Loucy (cell line): ENCODE results near the gene ETV5.

Experiments
- H2AFZ ChIP-seq: fragments of 200-600 bp; sonication (generic); 2 replicates; pipeline ENCODE4 v1.6.0; 2016; ENCODE audit warnings: antibody characterized with exemption, mild to moderate bottlenecking, low read length, moderate library complexity
- H3F3A ChIP-seq: fragments of 200-600 bp; 2 replicates; pipeline ENCODE4 v1.6.0; 2016; ENCODE audit warnings: antibody characterized with exemption, low read depth, mild to moderate bottlenecking
- H3K27me3 ChIP-seq: fragments of 200-600 bp; sonication (generic); 2 replicates; pipeline ENCODE4 v1.6.1; 2014; ENCODE audit warnings: low read length, mild to moderate bottlenecking; ENCODE audit not compliant: insufficient read depth, poor library complexity, severe bottlenecking
- H3K36me3 ChIP-seq: fragments of 200-600 bp; sonication (generic); 2 replicates; pipeline ENCODE4 v1.6.1; 2016; ENCODE audit warnings: low read length; ENCODE audit not compliant: insufficient read depth
- H3K4me1 ChIP-seq: fragments of 200-600 bp; sonication (generic); 2 replicates; pipeline ENCODE4 v1.5.1; 2014; ENCODE audit warnings: low read length, mild to moderate bottlenecking; ENCODE audit not compliant: insufficient read depth, poor library complexity, severe bottlenecking
- H3K4me2 ChIP-seq: fragments of 200-600 bp; sonication (generic); 2 replicates; pipeline ENCODE4 v1.6.0; 2014; ENCODE audit warnings: antibody characterized with exemption, low read length, low read depth, mild to moderate bottlenecking; ENCODE audit not compliant: poor library complexity, severe bottlenecking
- H3K4me3 ChIP-seq: fragments of 200-600 bp; sonication (generic); 2 replicates; pipeline ENCODE4 v1.5.1; 2014; ENCODE audit warnings: low read length, mild to moderate bottlenecking, mixed read lengths; ENCODE audit not compliant: poor library complexity, severe bottlenecking
- H3K79me2 ChIP-seq: fragments of 200-600 bp; sonication (generic); 2 replicates; pipeline ENCODE4 v1.6.1; 2014; ENCODE audit warnings: low read length; ENCODE audit not compliant: insufficient read depth
- H3K9ac ChIP-seq: fragments of 200-600 bp; sonication (generic); 2 replicates; pipeline ENCODE4 v1.6.0; 2014; ENCODE audit warnings: mild to moderate bottlenecking, low read depth, low read length, moderate library complexity; ENCODE audit not compliant: poor library complexity, severe bottlenecking
- H3K9me2 ChIP-seq: fragments of 200-600 bp; sonication (generic); replicated peaks from 2 replicates; pipeline ENCODE4 v1.6.1; 2016; ENCODE audit warnings: low read depth, low read length, mixed read lengths
- H3K9me3 ChIP-seq: fragments of 200-600 bp; sonication (generic); 2 replicates; pipeline ENCODE4 v1.6.1; 2014; ENCODE audit warnings: mild to moderate bottlenecking, antibody characterized with exemption, low read length, low read depth; ENCODE audit not compliant: insufficient read depth
- H4K20me1 ChIP-seq: fragments of 200-600 bp; sonication (generic); 2 replicates; pipeline ENCODE4 v1.6.0; 2014; ENCODE audit warnings: antibody characterized with exemption, low read length, mild to moderate bottlenecking; ENCODE audit not compliant: insufficient read depth, poor library complexity, severe bottlenecking
- EZH2phosphoT487 ChIP-seq: fragments of 200-600 bp; IDR thresholded peaks from 2 replicates; pipeline ENCODE4 v1.6.1; 2018; ENCODE audit warnings: antibody characterized with exemption, mild to moderate bottlenecking, moderate library complexity, borderline replicate concordance
- TF ChIP-seq, protein P1 (sequence below): fragments of 200-600 bp; sonication (generic); conservative IDR thresholded peaks from 2 replicates; pipeline ENCODE4 v1.5.1; 2014; ENCODE audit warnings: mild to moderate bottlenecking, antibody characterized with exemption, low read length

Gene ETV5

DNA sequence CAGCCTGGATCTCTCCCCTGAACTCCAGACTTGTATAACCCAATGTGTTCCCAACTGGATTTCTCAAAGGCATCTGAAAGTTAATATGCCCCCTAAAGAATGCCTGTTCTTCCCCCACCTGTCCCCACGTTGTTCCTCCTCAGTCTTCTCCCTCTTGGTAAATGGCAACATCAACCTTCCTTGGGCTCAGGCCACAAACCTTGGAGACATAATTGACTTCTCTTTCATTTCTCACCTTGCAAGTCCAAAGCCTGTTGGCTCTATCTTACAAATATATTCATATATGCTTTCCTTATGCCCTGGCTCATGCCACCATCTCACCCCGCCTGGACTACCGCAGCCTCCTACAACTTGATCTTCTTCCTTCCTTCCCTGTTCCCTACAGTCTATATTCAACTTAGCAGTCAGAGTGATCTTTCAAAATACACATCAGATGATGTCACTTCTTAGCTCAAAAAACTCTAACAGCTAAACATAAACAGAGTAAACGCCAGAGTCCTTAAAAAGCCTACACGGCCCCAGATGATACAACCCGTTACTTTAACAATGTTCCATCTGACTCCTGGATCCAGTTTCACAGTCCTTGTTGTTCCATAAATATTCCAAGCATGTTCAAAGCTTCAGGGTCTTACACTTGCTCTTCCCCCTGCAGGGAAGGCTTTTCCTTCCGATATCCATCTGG lies 66.2 kb downstream of the ETV5 start:
- Histone ChIP-seq H3K4me3 (no peak overlapping the region), H3F3A (no peaks in the 10 kb centered on the region), H3K9me2 (no peaks in the 10 kb centered on the region), H3K9ac (no peak overlapping the region), H2AFZ (no peak overlapping the region), H3K9me3 (no peaks in the 10 kb centered on the region), H3K4me2 (no peak overlapping the region), H3K4me1 (no peaks in the 10 kb centered on the region), H3K36me3 (no peaks in the 10 kb centered on the region), H3K27me3 (no peaks in the 10 kb centered on the region), H4K20me1 (no peaks in the 10 kb centered on the region), H3K79me2 (no peaks in the 10 kb centered on the region)
- TF ChIP-seq EZH2phosphoT487, result no peak
- TF ChIP-seq, protein P1, sequence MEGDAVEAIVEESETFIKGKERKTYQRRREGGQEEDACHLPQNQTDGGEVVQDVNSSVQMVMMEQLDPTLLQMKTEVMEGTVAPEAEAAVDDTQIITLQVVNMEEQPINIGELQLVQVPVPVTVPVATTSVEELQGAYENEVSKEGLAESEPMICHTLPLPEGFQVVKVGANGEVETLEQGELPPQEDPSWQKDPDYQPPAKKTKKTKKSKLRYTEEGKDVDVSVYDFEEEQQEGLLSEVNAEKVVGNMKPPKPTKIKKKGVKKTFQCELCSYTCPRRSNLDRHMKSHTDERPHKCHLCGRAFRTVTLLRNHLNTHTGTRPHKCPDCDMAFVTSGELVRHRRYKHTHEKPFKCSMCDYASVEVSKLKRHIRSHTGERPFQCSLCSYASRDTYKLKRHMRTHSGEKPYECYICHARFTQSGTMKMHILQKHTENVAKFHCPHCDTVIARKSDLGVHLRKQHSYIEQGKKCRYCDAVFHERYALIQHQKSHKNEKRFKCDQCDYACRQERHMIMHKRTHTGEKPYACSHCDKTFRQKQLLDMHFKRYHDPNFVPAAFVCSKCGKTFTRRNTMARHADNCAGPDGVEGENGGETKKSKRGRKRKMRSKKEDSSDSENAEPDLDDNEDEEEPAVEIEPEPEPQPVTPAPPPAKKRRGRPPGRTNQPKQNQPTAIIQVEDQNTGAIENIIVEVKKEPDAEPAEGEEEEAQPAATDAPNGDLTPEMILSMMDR, result no peak

DNA sequence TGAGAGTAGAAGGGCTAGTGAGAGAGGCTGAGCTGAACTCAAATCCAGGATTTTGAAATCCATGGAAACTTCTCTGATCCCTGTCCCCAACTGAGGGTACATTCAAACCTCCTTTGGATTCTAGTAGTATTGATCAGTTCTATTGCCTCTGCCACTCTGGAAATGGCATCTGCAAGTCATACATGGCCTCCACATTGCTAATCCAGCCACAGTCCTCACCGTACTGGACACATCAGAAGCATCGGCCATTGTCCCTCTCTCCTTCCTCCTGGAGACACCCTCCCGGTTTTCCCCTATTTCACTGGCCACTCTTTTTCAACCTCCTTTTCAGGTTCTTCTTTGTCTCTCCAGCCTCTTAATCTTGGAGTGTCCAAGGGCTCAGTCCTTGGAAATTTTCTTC lies 66.9 kb downstream of the ETV5 start:
- H3K9me2 ChIP-seq, result no peaks in the 10 kb centered on the region
- no peaks in the 10 kb centered on the region for H3K79me2 ChIP-seq
- H3K36me3 ChIP-seq, result no peaks in the 10 kb centered on the region
- no peaks in the 10 kb centered on the region for H3K4me1 ChIP-seq
- TF ChIP-seq, protein P1, result no peak
- no peak for TF ChIP-seq EZH2phosphoT487
- H3K9ac ChIP-seq, result no peak overlapping the region
- no peak overlapping the region for H2AFZ ChIP-seq
- H3K4me3 ChIP-seq, result no peak overlapping the region
- no peaks in the 10 kb centered on the region for H3K27me3 ChIP-seq
- no peak overlapping the region for H3K4me2 ChIP-seq
- H3F3A ChIP-seq, result no peaks in the 10 kb centered on the region
- H4K20me1 ChIP-seq, result no peaks in the 10 kb centered on the region
- no peaks in the 10 kb centered on the region for H3K9me3 ChIP-seq

DNA sequence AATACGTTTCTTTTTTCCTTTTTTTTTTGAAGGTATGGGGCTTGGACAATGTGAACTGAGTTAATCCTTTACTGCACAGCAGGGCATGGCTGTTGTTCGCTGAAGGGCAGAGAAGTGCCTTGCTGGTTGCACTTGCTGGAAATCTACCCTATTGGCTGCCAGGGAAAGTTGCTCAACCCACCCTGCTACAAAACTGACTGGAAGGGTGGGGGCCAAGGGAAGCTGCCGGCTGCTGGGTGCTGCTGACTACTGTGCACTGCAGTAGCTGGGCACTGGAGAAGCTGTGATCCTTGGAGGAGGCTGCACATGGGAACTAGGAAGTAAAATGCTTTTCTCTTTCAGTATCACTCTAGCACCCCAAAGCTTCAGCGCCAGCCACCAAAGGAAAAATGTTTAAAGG lies 70.5 kb downstream of the ETV5 start:
- Histone ChIP-seq H2AFZ (no peak overlapping the region), H3K4me2 (no peak overlapping the region), H4K20me1 (no peaks in the 10 kb centered on the region), H3K4me3 (no peak overlapping the region), H3K79me2 (no peaks in the 10 kb centered on the region), H3K4me1 (no peaks in the 10 kb centered on the region), H3K9ac (no peak overlapping the region), H3K27me3 (no peaks in the 10 kb centered on the region), H3F3A (no peaks in the 10 kb centered on the region), H3K36me3 (no peaks in the 10 kb centered on the region), H3K9me2 (no peaks in the 10 kb centered on the region), H3K9me3 (peaks cover 4% of the 10 kb centered on the region; the same call in 1 of the 2 replicates)
- no peak for TF ChIP-seq EZH2phosphoT487
- TF ChIP-seq, protein P1, result no peak
